ENCODE results near the gene NPHS1.

The NPHS1 gene

GRCh38 chr19:35851213-35852028 lies 883 bp downstream of the NPHS1 start:
- ChIA-PET POLR2A (interaction anchor here (0.6 to 1.6 kb wide), 3 partner anchors 18 to 197 kb away, joined by 3 to 4 read pairs (median 3); partner anchors contain the start of gene ALKBH6), CTCF (interaction anchor here (0.6 to 2.3 kb wide), 9 partner anchors 10 to 241 kb away, joined by 3 to 8 read pairs (median 3); no protein-coding TSS in a partner anchor)
- Histone ChIP-seq H3K27ac (ENCODE audit: extremely low read depth, low read depth, low read length) (no peak overlapping the region), H3K9me3 (ENCODE audit: control insufficient read depth, insufficient read depth, low read depth, low read length) (no peaks in the 10 kb centered on the region), H3K36me3 (ENCODE audit: control insufficient read depth in 2 of 2, insufficient read depth in 1 of 2, low read length in 2 of 2) (no peaks in the 10 kb centered on the region), H3K4me3 (ENCODE audit: low read depth, low read length) (no peak overlapping the region), H3K4me1 (ENCODE audit: control insufficient read depth, insufficient read depth, low read length) (peaks cover under 1% of the 10 kb centered on the region; the same call in 1 of the 2 replicates)
- 0 out of 2 replicates have a peak, but pooled peaks have one; percentile 35 for TF ChIP-seq ZNF747 (tag by site-specific recombination; IDR thresholded peaks at IDR 0.05)
- peak; percentile 66 for TF ChIP-seq PRDM1 (tag by site-specific recombination; IDR thresholded peaks at IDR 0.05)
- TF ChIP-seq ZNF292 (tag by site-specific recombination; IDR thresholded peaks at IDR 0.05; ENCODE audit: borderline replicate concordance, low read depth) = no peak
- peak; percentile 93 for TF ChIP-seq ZBTB21 (tag by site-specific recombination; IDR thresholded peaks at IDR 0.05)
- TF ChIP-seq CTCF (tag by site-specific recombination; IDR thresholded peaks at IDR 0.05) = peak; percentile 67
- TF ChIP-seq ZNF629 (tag by site-specific recombination; IDR thresholded peaks at IDR 0.05) = peak; percentile 90
- TF ChIP-seq ZSCAN23 (tag by site-specific recombination; IDR thresholded peaks at IDR 0.05) = 0 out of 2 replicates have a peak, but pooled peaks have one; percentile 18
- TF ChIP-seq SCRT2 (tag by site-specific recombination; IDR thresholded peaks at IDR 0.05) = no peak
- TF ChIP-seq ZBTB20 (tag by site-specific recombination; IDR thresholded peaks at IDR 0.05) = 0 out of 2 replicates have a peak, but pooled peaks have one; percentile 13
- 0 out of 2 replicates have a peak, but pooled peaks have one; percentile 41 for TF ChIP-seq ZNF2 (tag by site-specific recombination; IDR thresholded peaks at IDR 0.05)
- peak; percentile 91 for TF ChIP-seq ZNF366 (tag by site-specific recombination; conservative IDR thresholded peaks at IDR 0.05)
- 0 out of 2 replicates have a peak, but pooled peaks have one; percentile 29 for TF ChIP-seq ZEB2 (tag by site-specific recombination; IDR thresholded peaks at IDR 0.05)
- no peak for TF ChIP-seq ZNF266 (tag by site-specific recombination; IDR thresholded peaks at IDR 0.05; ENCODE audit: low read depth)
- peak; percentile 26; the same call in 1 of the 2 replicates for TF ChIP-seq GLIS2 (tag by site-specific recombination; IDR thresholded peaks at IDR 0.05)
- TF ChIP-seq ZNF23 (tag by site-specific recombination; IDR thresholded peaks at IDR 0.05; ENCODE audit: borderline replicate concordance) = no peak
- TF ChIP-seq SP2 (tag by site-specific recombination; IDR thresholded peaks at IDR 0.05) = no peak
- TF ChIP-seq GLI4 (tag by site-specific recombination; IDR thresholded peaks at IDR 0.05) = no peak
- TF ChIP-seq ZNF623 (tag by site-specific recombination; IDR thresholded peaks at IDR 0.05) = no peak
- TF ChIP-seq ZBTB48 (tag by site-specific recombination; IDR thresholded peaks at IDR 0.05) = peak; percentile 89
- no peak for TF ChIP-seq HOXC10 (CRISPR knock-in tag; IDR thresholded peaks at IDR 0.05)

- Histone ChIP-seq H3K4me1 (ENCODE audit: control insufficient read depth, insufficient read depth, low read length) (peaks cover 18% of the 10 kb centered on the region), H3K27ac (ENCODE audit: extremely low read depth, low read depth, low read length) (no peak overlapping the region), H3K4me3 (ENCODE audit: low read depth, low read length) (no peak overlapping the region), H3K36me3 (ENCODE audit: control insufficient read depth in 2 of 2, insufficient read depth in 1 of 2, low read length in 2 of 2) (no peaks in the 10 kb centered on the region), H3K9me3 (ENCODE audit: control insufficient read depth, insufficient read depth, low read depth, low read length) (no peaks in the 10 kb centered on the region)
- ChIA-PET CTCF (interaction anchor here (1.0 to 2.3 kb wide), 3 partner anchors 30 to 33 kb away, joined by 3 to 10 read pairs (median 6); no protein-coding TSS in a partner anchor), POLR2A (no interaction called here)
- TF ChIP-seq ZNF18 (tag by site-specific recombination; IDR thresholded peaks at IDR 0.05) (no peak), ZIC2 (tag by site-specific recombination; IDR thresholded peaks at IDR 0.05) (no peak), ZNF658 (tag by site-specific recombination; IDR thresholded peaks at IDR 0.05) (no peak), KLF17 (tag by site-specific recombination; IDR thresholded peaks at IDR 0.05) (no peak), GLIS2 (tag by site-specific recombination; IDR thresholded peaks at IDR 0.05) (peak; percentile 45; the same call in 1 of the 2 replicates)
Observed at GRCh38 chr19:35848919-35849505, 3.3 kb downstream of the NPHS1 start.

Measured in HEK293 (cell line).